ENCODE measurements around the gene HIGD2A. TPM values are rescaled to one million over a fixed set of nuclear protein-coding genes. Genes with fewer than 3 reads are reported as not detected.
A peak's percentile ranks its signal among the peaks of the same experiment; 100 is the strongest.

Gene HIGD2A
- total RNA-seq, 1 experiment from 2014 or later, result 133 TPM

DNA sequence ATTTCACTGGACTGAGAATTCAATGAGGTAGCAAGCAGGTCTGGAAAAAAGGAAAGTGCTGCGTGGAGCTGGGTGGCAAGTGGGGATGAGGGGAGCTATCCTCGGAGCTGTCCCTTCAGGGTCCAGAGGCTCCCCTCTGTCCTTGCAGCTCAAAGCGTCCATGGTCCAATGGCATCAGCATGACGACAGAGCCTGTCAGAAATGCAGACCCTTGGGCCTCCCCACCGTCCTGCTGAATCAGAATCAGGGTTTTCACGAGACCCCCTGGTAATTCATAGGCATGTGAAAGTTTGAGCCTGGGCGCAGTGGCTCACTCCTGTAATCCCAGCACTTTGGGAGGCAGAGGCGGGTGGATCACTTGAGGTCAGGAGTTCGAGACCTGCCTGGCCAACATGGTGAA is 5.5 kb downstream of the HIGD2A start:
- H2AFZ ChIP-seq, result no peak overlapping the region
- POLR2A ChIA-PET (ENCODE audit: unreplicated experiment), result interaction anchor here (0.7 kb wide), 1 partner anchor 42 kb away, joined by 3 read pairs; no protein-coding TSS in a partner anchor
- no peaks in the 10 kb centered on the region for H3K36me3 ChIP-seq (ENCODE audit: low read depth)

DNA sequence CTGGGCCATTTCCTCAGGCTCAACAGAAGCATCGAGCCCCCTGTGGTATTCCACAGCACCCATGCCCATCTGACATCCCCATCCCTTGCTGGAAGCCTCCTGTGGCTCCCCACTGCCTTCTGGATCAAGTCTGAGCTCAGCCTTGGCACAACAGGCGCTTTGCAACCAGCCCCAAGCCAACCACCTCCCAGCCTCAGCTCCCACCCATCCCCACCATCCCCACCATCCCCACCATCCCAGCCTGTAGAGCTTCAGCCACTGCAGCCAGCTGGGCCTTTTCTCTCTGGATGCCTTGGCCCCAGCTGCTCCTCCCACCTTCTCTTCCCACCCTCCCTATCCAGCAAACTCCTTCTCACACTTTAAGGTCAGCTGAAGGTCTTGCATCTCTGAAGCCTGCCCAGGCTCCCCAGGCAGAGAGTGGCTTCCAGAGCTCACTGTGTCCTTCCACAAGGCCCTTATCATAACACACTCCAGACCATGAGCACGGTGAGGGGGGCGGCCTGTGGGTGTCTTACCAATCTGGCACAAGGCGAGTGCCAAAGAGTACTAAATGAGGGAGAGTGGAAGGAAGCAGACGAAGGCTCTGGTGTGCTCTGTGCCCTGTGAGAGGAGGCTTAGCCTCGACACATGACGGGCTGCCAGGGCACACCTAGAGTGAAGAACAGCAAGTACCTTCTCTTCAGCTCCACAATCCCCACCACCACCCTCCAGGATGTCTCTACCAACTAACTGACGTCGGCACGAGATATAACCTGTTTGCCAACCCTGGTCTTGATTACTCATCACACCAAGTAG is 6.5 kb downstream of the HIGD2A start:
- Histone ChIP-seq H3K4me3 (no peak overlapping the region), H3K4me2 (no peak overlapping the region), H3K27ac (no peak overlapping the region), H3K9me2 (ENCODE audit: insufficient read depth) (no peaks in the 10 kb centered on the region), H3K4me1 (replicated peaks; ENCODE audit: insufficient read depth) (peaks cover 1% of the 10 kb centered on the region; the same call in 1 of the 2 replicates), H3K36me3 (ENCODE audit: low read depth) (no peaks in the 10 kb centered on the region), H2AFZ (no peak overlapping the region), H3K27me3 (ENCODE audit: insufficient read depth, low read depth) (no peaks in the 10 kb centered on the region), H4K20me1 (ENCODE audit: insufficient read depth) (no peaks in the 10 kb centered on the region), H3F3A (ENCODE audit: insufficient read depth, low read depth) (peaks cover 17% of the 10 kb centered on the region), H3K79me2 (ENCODE audit: low read depth) (0 out of 2 replicates have a peak, but pooled peaks cover 4% of the 10 kb centered on the region), H3K9me3 (ENCODE audit: insufficient read depth, low read depth) (no peaks in the 10 kb centered on the region)
- TF ChIP-seq EZH2 (IDR thresholded peaks at IDR 0.05; ENCODE audit: low read depth), result no peak
- TF ChIP-seq, protein P1, sequence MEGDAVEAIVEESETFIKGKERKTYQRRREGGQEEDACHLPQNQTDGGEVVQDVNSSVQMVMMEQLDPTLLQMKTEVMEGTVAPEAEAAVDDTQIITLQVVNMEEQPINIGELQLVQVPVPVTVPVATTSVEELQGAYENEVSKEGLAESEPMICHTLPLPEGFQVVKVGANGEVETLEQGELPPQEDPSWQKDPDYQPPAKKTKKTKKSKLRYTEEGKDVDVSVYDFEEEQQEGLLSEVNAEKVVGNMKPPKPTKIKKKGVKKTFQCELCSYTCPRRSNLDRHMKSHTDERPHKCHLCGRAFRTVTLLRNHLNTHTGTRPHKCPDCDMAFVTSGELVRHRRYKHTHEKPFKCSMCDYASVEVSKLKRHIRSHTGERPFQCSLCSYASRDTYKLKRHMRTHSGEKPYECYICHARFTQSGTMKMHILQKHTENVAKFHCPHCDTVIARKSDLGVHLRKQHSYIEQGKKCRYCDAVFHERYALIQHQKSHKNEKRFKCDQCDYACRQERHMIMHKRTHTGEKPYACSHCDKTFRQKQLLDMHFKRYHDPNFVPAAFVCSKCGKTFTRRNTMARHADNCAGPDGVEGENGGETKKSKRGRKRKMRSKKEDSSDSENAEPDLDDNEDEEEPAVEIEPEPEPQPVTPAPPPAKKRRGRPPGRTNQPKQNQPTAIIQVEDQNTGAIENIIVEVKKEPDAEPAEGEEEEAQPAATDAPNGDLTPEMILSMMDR (conservative IDR thresholded peaks at IDR 0.05), result no peak
- BruUV-seq (replicated peaks), result no TSS peak
- POLR2A ChIA-PET (ENCODE audit: unreplicated experiment), result interaction anchor here (0.7 kb wide), 1 partner anchor 43 kb away, joined by 3 read pairs; no protein-coding TSS in a partner anchor
- CTCF ChIA-PET, result no interaction called here
- DNase-seq, result peak in 1 of 2 experiments; percentile 5
- intact Hi-C loops (cut with micrococcal nuclease; ENCODE audit: unreplicated experiment), result no loop called here

More for the DNA sequence above, 5.5 kb downstream of the HIGD2A start:
- TF ChIP-seq EZH2 (IDR thresholded peaks at IDR 0.05; ENCODE audit: low read depth), result no peak
- TF ChIP-seq, protein P1 (conservative IDR thresholded peaks at IDR 0.05), result no peak
- Histone ChIP-seq H3K79me2 (ENCODE audit: low read depth) (peaks cover 9% of the 10 kb centered on the region; the same call in 1 of the 2 replicates), H3K9me3 (ENCODE audit: insufficient read depth, low read depth) (no peaks in the 10 kb centered on the region), H3K4me2 (no peak overlapping the region), H3K27ac (no peak overlapping the region), H3K4me3 (no peak overlapping the region), H3K4me1 (replicated peaks; ENCODE audit: insufficient read depth) (peaks cover 7% of the 10 kb centered on the region), H4K20me1 (ENCODE audit: insufficient read depth) (no peaks in the 10 kb centered on the region), H3K9me2 (ENCODE audit: insufficient read depth) (no peaks in the 10 kb centered on the region), H3F3A (ENCODE audit: insufficient read depth, low read depth) (peaks cover 25% of the 10 kb centered on the region), H3K27me3 (ENCODE audit: insufficient read depth, low read depth) (no peaks in the 10 kb centered on the region)
- no peak for DNase-seq
- CTCF ChIA-PET, result no interaction called here
- BruUV-seq (replicated peaks), result no TSS peak
- intact Hi-C loops (cut with micrococcal nuclease; ENCODE audit: unreplicated experiment), result no loop called here

DNA sequence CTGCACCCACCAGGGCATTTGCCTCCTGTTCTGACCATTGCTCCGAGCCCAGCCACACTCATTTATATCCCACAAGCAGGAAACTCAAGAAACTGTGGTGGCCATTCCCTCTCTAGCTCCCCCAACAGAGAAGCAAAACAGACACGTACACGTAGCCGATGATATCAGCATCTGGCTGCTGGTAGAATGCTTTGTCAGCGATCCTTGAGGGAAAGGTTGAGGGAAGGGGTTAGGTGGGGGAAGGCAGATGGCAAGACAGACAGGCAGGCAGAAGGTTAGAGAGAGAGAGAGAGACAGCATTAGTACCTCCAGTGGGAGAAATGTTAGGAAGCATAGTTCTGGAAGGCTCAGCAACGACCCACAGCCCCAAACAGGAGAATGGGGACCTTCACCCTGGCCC is 7.8 kb downstream of the HIGD2A start:
- DNase-seq, result peak in 1 of 2 experiments; percentile 22
- H2AFZ ChIP-seq, result no peak overlapping the region
- no peak overlapping the region for H3K4me2 ChIP-seq
- CTCF ChIA-PET, result interaction anchor here (0.5 kb wide), 1 partner anchor 10 kb away, joined by 4 read pairs; no protein-coding TSS in a partner anchor
- intact Hi-C loops (cut with micrococcal nuclease; ENCODE audit: unreplicated experiment), result no loop called here
- TF ChIP-seq, protein P1 (conservative IDR thresholded peaks at IDR 0.05), result no peak
- no peak for TF ChIP-seq EZH2 (IDR thresholded peaks at IDR 0.05; ENCODE audit: low read depth)
- no peaks in the 10 kb centered on the region for H3K4me1 ChIP-seq (replicated peaks; ENCODE audit: insufficient read depth)
- H4K20me1 ChIP-seq (ENCODE audit: insufficient read depth), result 0 out of 2 replicates have a peak, but pooled peaks cover 3% of the 10 kb centered on the region
- H3K9me2 ChIP-seq (ENCODE audit: insufficient read depth), result no peaks in the 10 kb centered on the region
- POLR2A ChIA-PET (ENCODE audit: unreplicated experiment), result no interaction called here
- no peaks in the 10 kb centered on the region for H3K9me3 ChIP-seq (ENCODE audit: insufficient read depth, low read depth)
- no peaks in the 10 kb centered on the region for H3K27me3 ChIP-seq (ENCODE audit: insufficient read depth, low read depth)
- BruUV-seq (replicated peaks), result no TSS peak
- H3K27ac ChIP-seq, result no peak overlapping the region
- H3K4me3 ChIP-seq, result no peak overlapping the region
- no peaks in the 10 kb centered on the region for H3K79me2 ChIP-seq (ENCODE audit: low read depth)
- H3F3A ChIP-seq (ENCODE audit: insufficient read depth, low read depth), result peaks cover 16% of the 10 kb centered on the region; the same call in 1 of the 2 replicates
- H3K36me3 ChIP-seq (ENCODE audit: low read depth), result no peaks in the 10 kb centered on the region
